Muscle of back (tissue), 11 donors: Measurements from ENCODE around the gene RSRC1. TPM values are rescaled to one million over a fixed set of nuclear protein-coding genes. Genes with fewer than 3 reads are reported as not detected.
"Not testable (repeated sequence)": the region's sequence is repeated elsewhere in the genome, so short reads cannot be mapped to it uniquely, and the experiment has no call there.

Experiments
- DNase-seq, 3 donors: peaks; one replicate each; pipeline versions ENCODE4 v3.0.0 to v3.0.0-alpha.2; 2013
- polyA plus RNA-seq, 10 donors: library from polyadenylated mRNA; unstranded; fragments of 120-200 nt; gene quantifications; one replicate each; pipeline ENCODE4 v1.2.1, GENCODE V29; 2013; ENCODE audit not compliant: insufficient read length in 10 of 10

The RSRC1 gene
- polyA plus RNA-seq, 10 donors: 16.2 to 25.8 (median 21.6) TPM

GRCh38 chr3:158098834-158099424, 11.0 kb upstream of the RSRC1 start:
- DNase-seq: peak in 1 of 3 donors; percentile 26

DNA sequence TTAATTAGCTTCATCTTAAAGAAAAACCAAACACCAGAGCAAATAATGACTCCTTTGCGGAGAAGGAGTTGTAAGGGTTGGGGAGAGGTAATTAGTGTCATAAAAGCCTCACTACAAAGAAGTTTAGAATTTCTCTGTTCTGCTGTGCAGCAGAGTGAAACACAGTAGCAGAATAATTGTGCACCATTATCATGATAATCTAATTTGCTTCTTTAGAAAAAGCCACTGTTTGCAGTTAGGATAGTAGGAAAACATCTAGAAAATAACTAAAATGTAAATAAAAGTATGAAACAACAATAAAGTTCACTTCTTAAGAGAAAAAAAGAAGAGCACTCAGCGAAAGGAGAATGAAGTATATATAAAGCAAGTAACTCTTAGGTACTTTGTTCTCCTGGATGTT, 9.2 kb upstream of the RSRC1 start:
- DNase-seq: no peak

DNA sequence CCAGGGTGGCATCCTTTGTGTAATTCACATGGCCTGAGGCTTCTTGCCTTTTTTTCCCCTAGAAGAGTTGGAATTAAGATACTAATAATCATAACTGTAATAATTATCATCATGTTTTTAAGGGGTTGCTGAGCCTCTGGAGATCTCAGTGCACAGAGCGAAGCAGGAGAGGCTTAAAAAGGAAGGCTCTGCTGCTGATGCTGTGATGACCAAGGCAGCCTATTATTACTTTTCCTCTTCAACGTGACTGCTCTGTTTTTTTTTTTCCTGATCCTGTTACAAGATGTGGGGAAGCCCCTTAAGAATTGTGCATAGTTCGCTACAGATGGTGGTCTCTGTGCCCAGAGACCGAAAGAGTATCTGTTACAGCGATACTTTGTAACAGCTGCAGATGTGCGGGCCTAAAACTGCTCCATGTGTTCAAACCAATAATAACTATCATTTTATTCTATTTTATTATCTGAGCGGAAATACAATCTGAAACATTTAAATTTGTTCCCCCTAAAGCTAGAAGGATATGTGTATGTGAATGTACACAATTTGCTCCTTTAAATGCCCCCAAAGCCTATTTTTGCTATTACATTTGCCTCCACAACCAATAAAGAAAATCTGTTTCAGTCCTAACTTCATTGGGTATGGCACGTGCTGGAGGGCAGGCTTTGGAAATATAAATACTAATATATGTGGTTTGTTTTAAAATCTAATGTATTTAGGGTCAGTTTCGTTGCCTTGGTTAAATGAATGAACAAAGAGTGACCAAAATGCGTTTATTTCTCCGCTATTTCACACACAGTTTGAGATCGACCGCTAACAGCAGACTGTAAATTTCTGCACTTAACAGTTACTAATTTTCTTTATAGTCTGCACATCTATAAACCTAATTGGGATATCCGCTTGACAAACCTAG, 8.3 kb upstream of the RSRC1 start:
- DNase-seq: peak in 1 of 3 donors; percentile 63

DNA sequence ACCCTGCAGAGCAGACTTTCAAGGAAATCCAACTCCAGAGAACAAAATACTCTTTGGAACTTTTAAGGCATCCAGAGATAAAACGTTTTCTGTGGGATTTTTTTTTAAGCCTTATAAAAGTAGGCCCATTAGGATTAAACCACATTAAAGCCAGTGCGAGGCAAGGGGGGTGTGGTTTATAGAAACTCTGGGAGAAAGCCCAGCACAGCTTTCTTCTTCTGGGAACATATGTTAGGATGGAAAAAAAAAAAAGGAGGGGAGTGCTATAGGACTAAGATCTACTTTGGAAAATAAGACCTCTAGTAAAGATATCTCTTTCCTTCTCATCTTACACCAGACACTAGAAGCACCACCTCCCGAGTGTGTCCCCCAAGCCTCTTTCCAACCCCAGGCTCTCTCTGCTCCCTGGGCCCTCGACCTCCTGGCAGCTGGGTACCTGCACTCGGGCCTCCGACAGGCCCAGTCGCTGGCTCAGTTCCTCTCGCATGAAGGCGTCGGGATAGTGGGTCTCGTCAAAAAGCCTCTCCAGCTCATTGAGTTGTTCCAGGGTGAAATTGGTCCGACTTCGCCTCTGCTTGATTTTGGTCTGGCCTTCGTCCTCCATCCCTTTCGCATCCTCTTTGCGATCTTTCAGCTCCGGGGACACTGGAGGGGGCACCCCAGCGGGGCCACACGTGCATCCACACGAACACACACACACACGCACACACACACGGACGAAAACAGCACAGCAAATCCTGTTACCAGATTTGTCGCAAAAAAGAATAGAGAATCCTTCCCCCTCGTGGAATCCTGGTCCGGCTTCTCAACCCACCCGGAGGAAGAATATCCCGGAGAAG, 7.4 kb upstream of the RSRC1 start:
- DNase-seq: peak in 2 of 3 donors; percentile 42 to 85

DNA sequence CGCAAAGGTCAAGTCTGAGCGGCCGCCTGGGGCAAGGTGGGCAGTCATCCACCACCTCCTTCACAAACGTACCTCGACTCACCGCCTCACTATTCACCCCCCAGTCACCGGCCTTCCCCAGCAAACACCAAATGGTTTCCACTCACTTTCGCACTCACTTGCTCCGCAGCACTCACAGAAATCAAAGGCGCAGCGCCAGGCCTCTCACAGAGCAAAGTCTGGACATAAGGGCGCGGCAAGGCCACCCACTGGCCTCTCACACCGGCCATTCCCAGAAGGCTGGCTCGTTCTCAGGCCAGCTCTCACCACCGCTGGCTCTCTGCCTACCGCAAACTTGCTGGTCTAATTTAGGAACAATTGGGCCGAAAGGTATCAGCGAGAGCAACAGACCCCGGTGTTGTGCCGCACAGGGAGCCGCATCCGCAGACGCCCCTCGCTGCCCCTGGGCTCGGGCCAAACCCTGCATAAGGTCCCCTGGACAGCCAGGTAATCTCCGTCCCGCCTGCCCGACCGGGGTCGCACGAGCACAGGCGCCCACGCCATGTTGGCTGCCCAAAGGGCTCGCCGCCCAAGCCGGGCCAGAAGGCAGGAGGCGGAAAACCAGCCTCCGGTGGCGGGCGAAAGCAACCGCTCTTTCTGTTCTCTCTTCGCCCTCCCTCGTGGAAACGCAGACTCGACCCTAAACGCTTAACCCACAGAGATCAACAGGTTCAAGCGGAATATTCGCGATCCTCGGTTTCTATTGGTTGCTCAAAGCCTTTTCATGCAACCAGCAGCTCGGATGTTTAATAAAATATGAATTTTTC, 6.6 kb upstream of the RSRC1 start:
- DNase-seq: peak in 2 of 3 donors; percentile 40 to 86

DNA sequence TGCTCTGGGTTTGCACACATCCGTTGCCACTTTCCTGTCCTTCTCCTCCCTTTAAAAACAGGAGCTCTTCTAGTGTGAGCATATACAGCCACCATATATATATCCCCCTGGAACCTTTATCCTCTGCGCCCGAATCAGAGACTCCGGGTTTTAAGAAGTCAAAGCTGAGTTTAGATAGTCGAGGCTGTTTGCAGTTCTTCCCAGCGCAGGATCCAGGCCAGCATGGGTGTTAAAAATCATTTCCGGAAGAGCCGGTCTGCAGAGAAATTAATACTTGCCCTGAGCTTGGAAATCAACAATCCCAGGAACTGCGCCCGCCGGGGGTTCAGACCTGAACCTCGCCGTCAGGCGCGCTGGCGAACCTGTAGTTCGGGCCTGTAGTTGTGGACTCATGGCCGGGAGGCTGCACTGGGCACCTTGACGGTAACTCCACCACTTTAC, 6.0 kb upstream of the RSRC1 start:
- DNase-seq: peak in 1 of 3 donors; percentile 68

DNA sequence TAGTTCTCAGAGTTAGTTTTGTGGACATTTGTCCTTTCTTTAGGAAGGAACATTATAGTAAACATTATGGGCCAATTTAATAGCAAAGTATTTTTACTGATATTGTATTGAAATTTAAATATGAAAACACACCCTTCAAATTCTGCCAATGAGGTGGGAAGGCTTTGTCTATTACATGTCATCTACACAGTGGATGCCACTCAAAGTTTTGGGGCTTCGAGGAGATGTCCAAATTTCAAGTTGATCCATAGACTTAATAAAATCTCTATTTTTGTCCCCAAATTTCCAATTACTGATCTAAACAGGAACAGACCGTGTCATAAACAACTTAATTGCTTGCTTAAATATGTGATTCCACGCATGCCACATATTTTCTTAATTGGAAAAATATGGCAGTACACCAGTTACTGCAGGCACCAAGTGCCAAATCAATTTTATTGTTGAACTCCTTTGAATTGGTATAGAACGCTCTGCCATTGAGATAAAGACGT, 5.4 kb upstream of the RSRC1 start:
- DNase-seq: peak in 1 of 3 donors; percentile 58

DNA sequence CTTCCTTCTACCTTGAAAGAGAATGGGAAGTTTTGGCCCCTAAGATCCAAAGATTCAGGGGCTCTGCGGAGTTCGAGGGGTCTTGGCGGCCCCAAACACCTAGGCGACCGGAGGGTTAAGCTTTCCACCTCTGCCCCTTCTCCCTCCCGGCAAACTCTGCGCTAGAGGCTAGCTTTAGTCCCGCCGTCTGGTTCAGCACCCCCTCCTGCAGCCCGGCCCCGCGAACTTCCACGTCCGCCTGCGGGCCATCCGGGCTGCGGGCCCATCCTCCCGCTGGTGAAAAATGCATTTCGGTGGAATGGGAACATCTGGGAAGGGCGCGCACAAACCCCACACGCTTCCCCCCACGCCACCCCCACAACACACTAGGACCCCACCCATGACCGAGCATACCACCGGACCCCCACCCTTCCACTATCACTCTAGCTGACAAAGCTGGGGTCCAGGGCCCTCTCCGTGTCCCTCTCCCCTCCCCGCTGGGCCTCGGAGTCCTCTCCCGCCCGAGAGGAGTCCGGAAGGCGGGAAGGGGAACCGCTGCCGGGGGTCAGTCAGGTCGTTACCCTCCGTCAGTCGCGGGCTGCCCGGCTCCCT, 4.7 kb upstream of the RSRC1 start:
- peak in 2 of 3 donors; percentile 47 to 82 for DNase-seq

DNA sequence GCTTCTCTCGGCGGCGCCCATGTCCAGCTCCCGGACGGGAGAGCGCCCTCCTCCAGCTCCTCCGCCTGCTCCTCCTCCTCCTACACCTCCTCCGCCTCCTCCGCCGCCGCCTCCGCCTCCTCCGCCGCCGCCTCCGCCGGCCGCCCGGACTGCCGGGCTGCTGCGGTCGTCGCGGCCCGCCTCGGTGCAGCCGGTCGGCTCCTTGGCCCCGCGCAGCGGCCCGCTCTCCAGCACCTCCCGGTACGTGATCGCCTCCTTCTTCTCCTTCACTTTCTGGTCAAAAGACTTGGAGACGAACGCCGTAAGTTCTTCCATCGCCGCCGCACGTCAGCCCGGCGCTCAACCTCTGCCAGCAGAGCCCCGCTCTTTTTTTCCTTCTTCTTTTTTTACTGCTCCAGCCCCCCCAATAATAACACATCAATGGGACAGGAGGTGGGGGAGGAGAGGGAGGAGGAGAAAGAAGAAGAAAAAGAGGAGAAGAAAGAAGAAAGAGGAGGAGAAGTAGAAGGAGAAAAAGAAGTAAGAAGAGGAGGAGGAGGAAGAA, 4.1 kb upstream of the RSRC1 start:
- DNase-seq: peak in 2 of 3 donors; percentile 36 to 91

- peak in 2 of 3 donors; percentile 34 to 84 for DNase-seq
Measured at GRCh38 chr3:158106766-158107471, 3.0 kb upstream of the RSRC1 start.

DNA sequence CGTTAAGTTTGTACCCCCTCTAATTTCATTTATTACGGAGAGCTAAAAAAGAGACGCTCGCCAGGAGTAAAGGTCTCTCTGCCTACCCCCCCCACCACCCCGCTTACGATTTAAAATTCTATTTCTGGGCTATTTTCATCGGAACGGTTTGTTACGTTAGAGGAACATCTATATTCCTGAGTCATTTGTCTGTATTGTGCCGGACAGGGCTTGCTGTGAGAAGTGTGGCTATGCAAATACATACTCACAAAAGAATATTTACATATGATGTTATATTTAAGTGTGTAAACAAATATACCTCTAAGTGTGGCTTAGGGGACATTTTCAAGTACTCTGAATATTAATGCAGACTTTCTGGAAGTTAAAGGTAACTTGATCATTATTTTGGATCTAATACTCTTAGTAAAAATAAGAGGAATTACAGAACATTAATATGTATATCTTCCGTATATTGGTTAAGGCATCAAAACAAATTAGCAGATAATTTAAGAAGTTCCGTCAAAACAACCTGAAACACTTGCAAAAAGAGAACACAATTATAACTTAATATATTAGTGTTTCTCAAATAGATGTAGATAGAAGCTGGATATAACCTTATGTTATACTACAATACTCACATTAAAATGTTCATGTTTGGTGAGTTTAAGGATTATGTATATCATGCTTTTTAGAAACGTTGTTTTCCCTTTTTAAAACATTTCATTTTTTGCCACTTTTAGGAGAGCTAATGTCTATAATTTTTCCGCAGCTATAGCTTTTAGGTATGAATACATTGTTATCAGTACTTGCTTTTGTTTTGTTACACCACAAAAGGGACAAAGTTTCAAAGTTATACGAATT, 2.1 kb upstream of the RSRC1 start:
- peak in 1 of 3 donors; percentile 61 for DNase-seq

DNA sequence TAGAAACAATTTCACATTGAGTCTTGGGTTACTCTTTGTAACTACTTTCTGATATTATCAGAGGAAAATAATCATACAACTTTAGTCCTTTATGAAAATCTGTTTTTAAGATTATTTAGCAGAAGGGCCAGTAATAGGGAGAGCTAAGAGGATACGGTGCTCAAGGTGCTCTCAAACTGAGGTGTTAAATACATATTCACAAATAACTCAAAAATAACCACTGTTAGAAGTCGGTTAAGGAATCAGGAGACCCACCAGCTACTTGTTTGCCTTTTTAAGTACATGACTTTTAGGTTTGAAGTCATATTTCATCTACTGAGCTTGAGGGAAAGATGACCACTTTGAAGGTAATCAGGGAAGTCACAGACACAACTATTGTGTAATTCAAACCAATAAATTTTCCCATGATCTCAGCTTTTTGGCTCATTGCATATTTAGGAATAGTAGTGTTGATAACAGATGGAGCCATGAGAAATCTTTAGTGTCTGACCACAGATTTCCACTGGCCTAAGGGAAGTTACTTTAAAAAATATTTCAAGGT, 1.4 kb upstream of the RSRC1 start:
- DNase-seq: peak in 1 of 3 donors; percentile 52

DNA sequence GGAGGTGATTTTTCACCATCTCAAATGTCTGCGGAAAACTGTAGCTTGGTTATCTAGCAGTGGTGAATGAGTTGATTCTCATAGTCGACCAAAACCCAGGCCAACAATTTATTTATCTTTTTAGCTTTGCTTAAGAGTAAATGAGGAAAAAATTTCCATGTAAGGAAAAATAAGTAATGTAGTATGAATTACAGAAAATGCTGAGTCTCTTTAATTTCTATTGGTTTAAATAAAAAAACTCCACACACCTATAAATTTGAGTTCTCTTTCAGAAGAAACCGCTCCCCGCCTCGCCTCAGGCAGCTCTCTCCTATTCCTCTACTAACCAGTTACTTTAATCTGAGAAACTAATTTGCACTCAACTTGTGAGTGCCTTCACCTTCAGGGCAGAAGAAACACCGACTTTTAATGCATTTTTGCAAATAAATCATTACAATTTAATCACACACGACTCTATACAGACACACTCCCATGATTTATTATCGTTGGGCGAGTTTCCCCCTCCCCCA, 540 bp upstream of the RSRC1 start:
- peak in 1 of 3 donors; percentile 29 for DNase-seq

- no peak for DNase-seq
Measured at GRCh38 chr3:158110658-158111018, 749 bp downstream of the RSRC1 start.

- no peak for DNase-seq
Measured at GRCh38 chr3:158111861-158112260, 2.0 kb downstream of the RSRC1 start.

DNA sequence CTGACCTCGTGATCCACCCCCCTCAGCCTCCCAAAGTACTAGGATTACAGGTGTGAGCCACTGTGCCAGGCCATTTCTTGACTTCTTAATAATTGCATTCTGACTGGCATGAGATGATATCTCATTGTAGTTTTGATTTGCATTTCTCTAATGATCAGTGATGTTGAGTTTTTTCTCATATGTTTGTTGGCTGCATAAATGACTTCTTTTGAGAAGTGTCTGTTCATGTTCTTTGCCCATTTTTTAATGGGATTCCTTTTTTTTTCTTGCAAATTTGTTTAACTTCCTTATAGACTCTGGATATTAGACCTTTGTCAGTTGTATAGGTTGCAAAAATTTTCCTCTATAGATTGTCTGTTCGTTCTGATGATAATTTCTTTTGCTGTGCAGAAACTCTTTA, 3.7 kb downstream of the RSRC1 start:
- not testable (repeated sequence) for DNase-seq

- DNase-seq: no peak
Measured at GRCh38 chr3:158120330-158120729, 10.4 kb downstream of the RSRC1 start.

DNA sequence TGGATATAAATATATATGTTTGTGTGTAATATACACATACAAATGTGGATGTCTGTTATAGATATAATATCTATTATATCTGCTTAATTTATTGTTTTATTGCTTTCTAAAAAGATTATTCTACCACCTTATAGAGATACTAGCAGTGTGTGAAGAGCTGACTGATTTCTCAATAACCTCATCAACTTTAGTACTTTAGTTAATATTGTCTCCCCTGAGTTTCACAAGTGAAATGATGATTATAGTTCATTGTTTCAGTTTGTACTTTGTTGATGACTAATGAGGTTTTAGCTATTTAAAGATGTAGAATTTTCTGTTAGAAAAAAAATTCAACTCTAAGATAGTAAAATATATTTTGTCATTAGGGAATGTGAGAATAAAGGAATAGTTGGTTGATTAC, 11.4 kb downstream of the RSRC1 start:
- DNase-seq: no peak
